CD4-positive, alpha-beta memory T cell (primary cell): ENCODE results near the gene SQSTM1. TPM values are rescaled to one million over a fixed set of nuclear protein-coding genes. Genes with fewer than 3 reads are reported as not detected.
"Not testable (repeated sequence)": the region's sequence is repeated elsewhere in the genome, so short reads cannot be mapped to it uniquely, and the experiment has no call there.

ENCODE experiments used
- CTCF ChIA-PET: fragments of 350-600 bp; sonication (Branson Sonifier 250); formaldehyde crosslinking; loops from one replicate; lab custom pipeline; 2021; ENCODE audit warnings: inconsistent platforms; ENCODE audit not compliant: partially characterized antibody; lab: Charles Lee
- POLR2A ChIA-PET: fragments of 350-600 bp; sonication (Branson Sonifier 250); formaldehyde crosslinking; loops from one replicate; lab custom pipeline; 2021; ENCODE audit not compliant: partially characterized antibody; lab: Charles Lee
- DNase-seq, 5 donors: peaks; one replicate each; pipeline versions ENCODE4 v3.0.0 to v3.0.0-alpha.2; 2020 to 2022; ENCODE audit warnings: mixed read lengths in 1 of 5
- H3K27ac ChIP-seq: one replicate; pipeline ENCODE4 v1.7.0; 2013; ENCODE audit warnings: low read depth, low read length
- H3K27me3 ChIP-seq: 2 replicates; pipeline ENCODE4 v1.7.0; 2013; ENCODE audit warnings: mild to moderate bottlenecking, low read length, moderate library complexity; ENCODE audit not compliant: insufficient read depth
- H3K36me3 ChIP-seq: 2 replicates; pipeline ENCODE4 v1.7.0; 2013; ENCODE audit warnings: mild to moderate bottlenecking, low read length, moderate library complexity; ENCODE audit not compliant: insufficient read depth
- H3K4me1 ChIP-seq: 2 replicates; pipeline ENCODE4 v1.7.0; 2013; ENCODE audit warnings: mild to moderate bottlenecking, low read length, moderate library complexity; ENCODE audit not compliant: insufficient read depth
- H3K4me3 ChIP-seq, 2 donors: one replicate each; pipeline ENCODE4 v1.7.0; 2013; ENCODE audit warnings: low read length in 2 of 2, mild to moderate bottlenecking in 1 of 2
- H3K9me3 ChIP-seq, 2 donors: one replicate each; pipeline ENCODE4 v1.7.0; 2013; ENCODE audit warnings: low read length in 2 of 2, control low read depth in 1 of 2; ENCODE audit not compliant: control insufficient read depth in 1 of 2
- H3K27ac Mint-ChIP-seq, 7 donors: one replicate each; pipeline ENCODE4 v1.8.0; 2020 to 2021; ENCODE audit warnings: mixed read lengths in 7 of 7, mild to moderate bottlenecking in 6 of 7, inconsistent platforms in 3 of 7, moderate library complexity in 3 of 7
- H3K27me3 Mint-ChIP-seq, 2 donors: one replicate each; pipeline ENCODE4 v1.8.0; 2020 to 2021; ENCODE audit warnings: mixed read lengths in 2 of 2
- H3K36me3 Mint-ChIP-seq, 2 donors: one replicate each; pipeline ENCODE4 v1.8.0; 2020 to 2021; ENCODE audit warnings: mixed read lengths in 2 of 2, inconsistent platforms in 1 of 2, mild to moderate bottlenecking in 1 of 2
- H3K4me1 Mint-ChIP-seq, 4 donors: one replicate each; pipeline ENCODE4 v1.8.0; 2020 to 2021; ENCODE audit warnings: mixed read lengths in 4 of 4, mild to moderate bottlenecking in 1 of 4
- H3K4me3 Mint-ChIP-seq, 8 donors: one replicate each; pipeline ENCODE4 v1.8.0; 2020 to 2021; ENCODE audit warnings: mixed read lengths in 8 of 8, mild to moderate bottlenecking in 7 of 8, moderate library complexity in 6 of 8, inconsistent platforms in 3 of 8
- H3K9me3 Mint-ChIP-seq, 8 donors: one replicate each; pipeline ENCODE4 v1.8.0; 2020 to 2021; ENCODE audit warnings: mixed read lengths in 8 of 8, mild to moderate bottlenecking in 5 of 8, inconsistent platforms in 3 of 8, moderate library complexity in 1 of 8
- intact Hi-C: fragments of 100-400 bp; cut with micrococcal nuclease; formaldehyde crosslinking; loops from one replicate; pipeline ENCODE4 v1.15.1; 2023
- polyA plus RNA-seq, 2 donors: library from polyadenylated mRNA; unstranded; fragments of 300-500 nt; fragmentation: Illumina TruSeq; gene quantifications; one replicate each; pipeline ENCODE4 v1.2.3, GENCODE V29; 2021
- total RNA-seq, 2 experiments: library from RNA; stranded (reverse); gene quantifications; one replicate each; pipeline ENCODE4 v1.2.3, GENCODE V29; 2021

SQSTM1 gene
- total and polyA plus RNA-seq, 4 experiments from 2014 or later, result 188 to 303 (median 256) TPM

- POLR2A ChIA-PET, result no interaction called here
- peaks cover 0 to 6% (median 0%) of the 10 kb centered on the region in 8 donors for H3K9me3 Mint-ChIP-seq
- no peaks in the 10 kb centered on the region for H3K4me1 ChIP-seq
Observed at GRCh38 chr5:179786861-179787260, 33.8 kb upstream of the SQSTM1 start.

DNA sequence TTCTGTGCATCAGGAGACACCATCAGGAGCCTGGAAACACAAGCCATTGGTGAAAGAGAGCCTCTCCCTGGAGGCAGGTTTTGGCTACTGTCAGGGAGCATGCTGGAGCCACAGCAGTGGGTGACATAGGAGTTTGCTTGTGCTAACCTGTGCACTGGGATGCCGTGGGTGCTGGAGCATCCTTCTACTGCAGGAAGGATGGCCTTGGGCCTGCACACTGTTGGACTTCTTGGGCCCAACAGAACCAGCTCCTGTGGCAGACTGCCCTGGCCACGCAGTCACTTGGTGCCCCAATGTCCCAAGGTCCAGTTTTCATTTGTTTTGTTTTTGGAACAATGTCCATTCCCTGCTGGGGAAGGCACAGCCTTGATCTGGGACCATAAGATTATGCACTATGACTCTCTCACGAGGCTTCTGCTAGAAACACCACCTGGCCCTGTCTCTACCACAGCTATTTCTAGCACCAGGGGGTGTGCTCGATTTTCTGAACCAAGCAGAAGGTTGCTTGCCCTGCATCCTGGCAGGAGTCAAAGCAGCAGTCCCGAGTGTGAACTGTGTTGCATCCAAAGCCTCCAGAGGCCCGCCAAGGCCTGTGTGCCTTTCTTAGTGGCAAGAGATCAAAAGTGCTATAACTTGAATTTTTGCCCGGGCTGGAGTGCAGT is 32.4 kb upstream of the SQSTM1 start:
- Histone ChIP-seq H3K4me1 (peaks cover 4% of the 10 kb centered on the region), H3K27me3 (no peaks in the 10 kb centered on the region), H3K4me3 (no peak overlapping the region), H3K36me3 (no peaks in the 10 kb centered on the region), H3K9me3 (no peaks in the 10 kb centered on the region), H3K27ac (no peak overlapping the region)
- Mint-ChIP-seq H3K4me1 (peaks cover 2 to 14% (median 7%) of the 10 kb centered on the region in 4 donors), H3K4me3 (no peak overlapping the region), H3K27ac (peak overlapping the region in 3 of 7 donors; percentile 31 to 44 (median 42)), H3K27me3 (no peaks in the 10 kb centered on the region), H3K9me3 (peaks cover 0 to 6% (median 0%) of the 10 kb centered on the region in 8 donors), H3K36me3 (no peaks in the 10 kb centered on the region)
- POLR2A ChIA-PET, result no interaction called here
- CTCF ChIA-PET, result interaction anchor here (1.8 to 9.5 kb wide), 2 partner anchors 13 to 25 kb away, joined by 6 to 38 read pairs; no protein-coding TSS in a partner anchor
- intact Hi-C loops, result no loop called here
- DNase-seq, result no peak

More at GRCh38 chr5:179786861-179787260, 33.8 kb upstream of the SQSTM1 start:
- DNase-seq, result no peak
- no peak overlapping the region for H3K4me3 Mint-ChIP-seq
- peak overlapping the region in 1 of 7 donors; percentile 21 for H3K27ac Mint-ChIP-seq
- no peak overlapping the region for H3K27ac ChIP-seq
- H3K27me3 Mint-ChIP-seq, result no peaks in the 10 kb centered on the region
- no peaks in the 10 kb centered on the region for H3K27me3 ChIP-seq
- no peaks in the 10 kb centered on the region for H3K36me3 Mint-ChIP-seq
- intact Hi-C loops, result no loop called here
- no peaks in the 10 kb centered on the region for H3K9me3 ChIP-seq
- H3K36me3 ChIP-seq, result no peaks in the 10 kb centered on the region
- CTCF ChIA-PET, result interaction anchor here (1.8 to 9.5 kb wide), 2 partner anchors 14 to 24 kb away, joined by 6 to 38 read pairs; no protein-coding TSS in a partner anchor
- H3K4me1 Mint-ChIP-seq, result peaks cover 0 to 3% (median 0%) of the 10 kb centered on the region in 4 donors
- no peak overlapping the region for H3K4me3 ChIP-seq

DNA sequence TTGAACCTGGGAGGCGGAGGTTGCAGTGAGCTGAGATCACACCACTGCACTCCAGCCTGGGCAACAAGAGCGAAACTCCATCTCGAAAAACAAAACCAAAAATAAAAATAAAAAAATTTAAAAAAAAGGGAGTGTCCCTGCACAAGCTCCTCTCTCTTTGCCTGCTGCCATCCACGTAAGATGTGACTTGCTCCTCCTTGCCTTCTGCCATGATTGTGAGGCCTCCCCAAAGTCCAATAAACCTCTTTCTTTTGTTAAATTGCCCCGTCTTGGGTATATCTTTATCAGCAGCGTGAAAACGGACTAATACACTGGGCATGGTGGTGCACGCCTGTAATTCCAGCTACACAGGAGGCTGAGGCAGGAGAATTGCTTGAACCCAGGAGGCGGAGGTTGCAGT is 31.4 kb upstream of the SQSTM1 start:
- DNase-seq, H3K36me3 Mint-ChIP-seq, H3K27me3 Mint-ChIP-seq, H3K9me3 ChIP-seq, H3K27me3 ChIP-seq, intact Hi-C loops, H3K9me3 Mint-ChIP-seq, H3K4me3 ChIP-seq, H3K27ac ChIP-seq, H3K36me3 ChIP-seq, H3K4me3 Mint-ChIP-seq: not testable (repeated sequence)
- H3K4me1 ChIP-seq, result peaks cover 13% of the 10 kb centered on the region
- ChIA-PET POLR2A (interaction anchor here (0.6 kb wide), 1 partner anchor 48 kb away, joined by 3 read pairs; no protein-coding TSS in a partner anchor), CTCF (interaction anchor here (1.0 kb wide), 1 partner anchor 26 kb away, joined by 3 read pairs; no protein-coding TSS in a partner anchor)
- H3K27ac Mint-ChIP-seq, result peak overlapping the region in 2 of 7 donors; percentile 6 to 73
- peaks cover 10 to 24% (median 16%) of the 10 kb centered on the region in 4 donors for H3K4me1 Mint-ChIP-seq

- Mint-ChIP-seq H3K36me3 (peaks cover 0 to 2% of the 10 kb centered on the region in 2 donors), H3K27me3 (no peaks in the 10 kb centered on the region), H3K4me1 (peaks cover 11 to 38% (median 26%) of the 10 kb centered on the region in 4 donors), H3K27ac (peak overlapping the region in 5 of 7 donors; percentile 72 to 90 (median 74)), H3K9me3 (peaks cover 0 to 6% (median 0%) of the 10 kb centered on the region in 8 donors), H3K4me3 (peak overlapping the region in 2 of 8 donors; percentile 52 to 71)
- DNase-seq, result no peak
- POLR2A ChIA-PET, result interaction anchor here (0.6 to 6.5 kb wide), 7 partner anchors 15 to 116 kb away, joined by 3 to 68 read pairs (median 7); partner anchors contain the start of genes MAML1, MGAT4B, MRNIP and SQSTM1
- Histone ChIP-seq H3K9me3 (no peaks in the 10 kb centered on the region), H3K27ac (no peak overlapping the region), H3K36me3 (no peaks in the 10 kb centered on the region), H3K4me1 (peaks cover 25% of the 10 kb centered on the region), H3K4me3 (no peak overlapping the region), H3K27me3 (no peaks in the 10 kb centered on the region)
- CTCF ChIA-PET, result interaction anchor here (1.4 to 3.0 kb wide), 2 partner anchors 9 to 10 kb away, joined by 6 to 8 read pairs; no protein-coding TSS in a partner anchor
- intact Hi-C loops, result no loop called here
Observed at GRCh38 chr5:179791881-179792611, 28.7 kb upstream of the SQSTM1 start.

- ChIA-PET CTCF (interaction anchor here (1.4 to 5.9 kb wide), 4 partner anchors 9 to 30 kb away, joined by 5 to 53 read pairs (median 7); no protein-coding TSS in a partner anchor), POLR2A (interaction anchor here (1.0 to 6.5 kb wide), 11 partner anchors 9 to 170 kb away, joined by 3 to 68 read pairs (median 7); partner anchors contain the start of genes HNRNPH1, MAML1, MGAT4B and MRNIP)
- H3K9me3 Mint-ChIP-seq, result peaks cover 0 to 6% (median 0%) of the 10 kb centered on the region in 8 donors
- Histone ChIP-seq H3K4me3 (no peak overlapping the region), H3K27ac (peak overlapping the region; percentile 15), H3K27me3 (no peaks in the 10 kb centered on the region), H3K4me1 (peaks cover 25% of the 10 kb centered on the region), H3K9me3 (no peaks in the 10 kb centered on the region), H3K36me3 (no peaks in the 10 kb centered on the region)
- H3K36me3 Mint-ChIP-seq, result peaks cover 0 to 6% of the 10 kb centered on the region in 2 donors
- peak overlapping the region; percentile 55 to 93 (median 87) for H3K27ac Mint-ChIP-seq
- H3K4me3 Mint-ChIP-seq, result peak overlapping the region in 5 of 8 donors; percentile 44 to 80 (median 70)
- peaks cover 11 to 43% (median 27%) of the 10 kb centered on the region in 4 donors for H3K4me1 Mint-ChIP-seq
- no peak for DNase-seq
- intact Hi-C loops, result no loop called here
- no peaks in the 10 kb centered on the region for H3K27me3 Mint-ChIP-seq
Observed at GRCh38 chr5:179792612-179793467, 27.9 kb upstream of the SQSTM1 start.

DNA sequence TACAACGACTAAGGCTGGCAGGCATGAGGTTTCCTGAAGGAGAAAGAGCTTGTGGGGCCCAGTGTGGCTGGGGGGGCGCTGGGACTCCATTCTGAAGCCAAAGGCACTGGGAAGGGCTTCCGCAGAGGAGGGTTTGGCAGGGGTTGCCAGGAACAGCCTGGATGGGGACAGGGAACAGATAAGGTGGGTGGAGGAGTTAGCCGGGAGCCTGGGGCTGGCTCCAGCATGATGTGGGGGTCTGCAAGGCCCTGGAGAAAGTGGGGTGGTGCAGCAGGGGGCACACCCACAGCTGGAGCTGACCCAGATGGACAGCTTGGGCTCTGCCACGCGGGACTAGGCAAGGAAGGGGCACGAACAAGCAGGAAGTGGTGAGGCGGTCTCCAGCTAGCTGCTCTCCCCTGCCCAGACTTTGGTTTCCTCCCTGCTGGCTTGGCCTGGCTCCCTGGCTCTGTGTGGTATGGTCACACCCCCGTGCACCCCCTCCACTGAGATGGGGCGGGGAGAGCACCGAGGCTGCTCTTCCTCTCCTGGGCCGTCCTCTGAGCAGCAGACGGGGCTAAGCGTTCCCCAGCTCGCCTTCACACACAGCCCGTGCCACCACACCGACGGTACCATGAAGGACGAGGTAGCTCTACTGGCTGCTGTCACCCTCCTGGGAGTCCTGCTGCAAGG is 27.1 kb upstream of the SQSTM1 start, which contains the start of gene LTC4S:
Gene LTC4S, plus strand, starts transcription at position 519 of the 672 bp plus-strand sequence. Its CDS starts 95 bp downstream, at position 614.
- Mint-ChIP-seq H3K4me1 (peaks cover 11 to 43% (median 27%) of the 10 kb centered on the region in 4 donors), H3K4me3 (peak within 1 kb of the TSS; percentile 63 to 83 (median 76))
- H3K27ac ChIP-seq, result peak within 1 kb of the TSS; percentile 49

More for the DNA sequence above, 27.1 kb upstream of the SQSTM1 start, which contains the start of gene LTC4S:
- peaks cover 6% of the 10 kb centered on the region for H3K36me3 ChIP-seq
- peaks cover 25% of the 10 kb centered on the region for H3K4me1 ChIP-seq
- no peaks in the 10 kb centered on the region for H3K27me3 ChIP-seq
- ChIA-PET CTCF (interaction anchor here (1.3 to 5.9 kb wide), 4 partner anchors 8 to 114 kb away, joined by 5 to 53 read pairs (median 7); partner anchors contain the start of gene TBC1D9B), POLR2A (interaction anchor here (0.9 to 6.5 kb wide), 12 partner anchors 9 to 171 kb away, joined by 3 to 68 read pairs (median 6); partner anchors contain the start of genes HNRNPH1, MAML1, MGAT4B and MRNIP)
- intact Hi-C loops, result no loop called here
- H3K27me3 Mint-ChIP-seq, result no peaks in the 10 kb centered on the region
- H3K27ac Mint-ChIP-seq, result peak within 1 kb of the TSS; percentile 85 to 93 (median 89)
- peak within 1 kb of the TSS in 1 of 2 donors; percentile 69 for H3K4me3 ChIP-seq
- peaks cover 0 to 6% (median 0%) of the 10 kb centered on the region in 8 donors for H3K9me3 Mint-ChIP-seq
- DNase-seq, result peak; percentile 62 to 82 (median 63)
- H3K9me3 ChIP-seq, result no peaks in the 10 kb centered on the region
- peaks cover 0 to 7% of the 10 kb centered on the region in 2 donors for H3K36me3 Mint-ChIP-seq
